ENCODE measurements around the gene SRF. TPM values are rescaled to one million over a fixed set of nuclear protein-coding genes. Genes with fewer than 3 reads are reported as not detected.
A peak's percentile ranks its signal among the peaks of the same experiment; 100 is the strongest.

Gene SRF
- polyA plus RNA-seq, 4 donors, result 26.7 to 36.1 (median 32.1) TPM

DNA sequence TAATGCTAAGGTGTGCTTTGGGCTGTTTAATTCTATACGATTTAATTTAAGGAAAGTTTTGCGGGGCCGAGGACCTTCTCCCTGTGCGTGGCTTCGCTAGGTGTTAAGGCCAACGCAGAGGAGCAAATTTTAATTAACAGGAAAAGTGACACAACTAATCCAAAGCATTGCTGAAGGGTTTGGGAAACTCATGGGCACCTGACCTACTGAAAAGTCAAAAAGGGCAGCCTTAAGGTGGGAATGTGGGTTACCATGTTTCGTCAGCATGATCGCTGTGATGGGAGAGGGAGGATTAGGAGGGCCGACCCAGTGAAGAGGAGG is 10.5 kb downstream of the SRF start:
- DNase-seq (ENCODE audit: low read depth in 4 of 4, low spot score in 2 of 4), result no peak

DNA sequence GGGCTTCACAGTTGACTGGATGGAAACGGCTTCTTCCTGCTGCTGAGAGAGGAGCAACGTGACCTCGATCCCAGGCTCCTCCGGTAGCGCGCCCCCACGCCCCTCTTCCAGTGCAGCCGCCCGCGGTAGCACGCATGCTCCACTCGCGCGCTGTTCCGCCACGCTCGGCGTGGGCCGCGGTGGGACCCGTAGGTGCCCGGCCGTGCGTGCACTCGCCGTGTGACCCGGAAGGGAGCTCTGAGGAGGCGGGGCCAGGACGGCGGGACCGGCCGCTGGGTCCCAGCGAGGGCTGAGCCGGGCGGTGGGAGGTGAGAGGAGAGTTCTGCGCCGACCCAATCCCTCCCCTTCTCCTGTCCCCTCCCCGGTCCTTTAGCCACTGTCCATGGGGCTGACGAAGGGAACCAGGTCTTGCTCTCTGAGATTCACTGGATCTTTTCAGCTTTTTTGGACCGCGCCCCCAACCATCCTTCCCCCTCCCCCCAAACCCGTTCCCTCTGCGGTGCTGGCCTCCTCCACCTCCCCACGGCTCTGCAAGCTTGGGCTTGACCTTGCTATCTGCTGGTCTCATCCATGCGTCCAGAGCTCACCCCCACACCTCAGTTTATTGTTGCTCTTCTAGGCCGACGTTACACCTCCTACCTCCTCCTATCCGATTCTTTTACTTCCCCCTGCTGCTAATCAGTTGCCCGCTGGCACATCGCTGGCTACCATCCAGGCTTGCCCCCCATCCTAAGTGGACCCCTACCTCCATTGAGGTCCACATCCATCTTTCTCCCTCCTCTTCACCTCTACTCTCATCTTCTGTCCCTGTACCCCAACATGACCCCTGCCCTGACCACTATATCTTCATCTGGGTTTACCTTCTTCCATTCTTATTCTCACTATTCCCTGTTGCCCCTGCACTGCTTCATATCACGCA is 11.1 kb downstream of the SRF start, which contains the start of gene CUL9:
CUL9 (plus strand) TSS at position 255 of the 919 bp plus-strand sequence. CDS start 2,115 bp downstream, outside the sequence.
- peak in 2 of 4 donors; percentile 61 to 73 for DNase-seq (ENCODE audit: low read depth in 4 of 4, low spot score in 2 of 4)

DNA sequence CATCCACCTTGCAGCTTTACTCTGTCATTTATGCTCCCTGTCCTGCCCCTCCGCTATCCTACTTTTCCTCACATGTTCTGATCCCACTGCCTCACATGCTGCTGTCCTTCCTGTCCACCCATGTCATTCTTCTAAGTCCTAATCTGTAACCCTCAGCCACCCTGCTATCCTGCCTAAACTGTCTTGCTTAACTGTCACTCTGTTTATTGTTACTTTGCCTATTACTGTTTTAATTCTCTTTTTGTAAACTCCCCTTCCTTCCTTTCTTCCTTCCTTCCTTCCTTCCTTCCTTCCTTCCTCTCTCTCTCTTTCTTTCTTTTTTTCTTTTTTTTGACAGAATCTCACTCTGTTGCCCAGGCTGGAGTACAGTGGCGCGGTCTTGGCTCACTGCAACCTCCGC is 12.4 kb downstream of the SRF start:
- no peak for DNase-seq (ENCODE audit: low read depth in 4 of 4, low spot score in 2 of 4)

DNA sequence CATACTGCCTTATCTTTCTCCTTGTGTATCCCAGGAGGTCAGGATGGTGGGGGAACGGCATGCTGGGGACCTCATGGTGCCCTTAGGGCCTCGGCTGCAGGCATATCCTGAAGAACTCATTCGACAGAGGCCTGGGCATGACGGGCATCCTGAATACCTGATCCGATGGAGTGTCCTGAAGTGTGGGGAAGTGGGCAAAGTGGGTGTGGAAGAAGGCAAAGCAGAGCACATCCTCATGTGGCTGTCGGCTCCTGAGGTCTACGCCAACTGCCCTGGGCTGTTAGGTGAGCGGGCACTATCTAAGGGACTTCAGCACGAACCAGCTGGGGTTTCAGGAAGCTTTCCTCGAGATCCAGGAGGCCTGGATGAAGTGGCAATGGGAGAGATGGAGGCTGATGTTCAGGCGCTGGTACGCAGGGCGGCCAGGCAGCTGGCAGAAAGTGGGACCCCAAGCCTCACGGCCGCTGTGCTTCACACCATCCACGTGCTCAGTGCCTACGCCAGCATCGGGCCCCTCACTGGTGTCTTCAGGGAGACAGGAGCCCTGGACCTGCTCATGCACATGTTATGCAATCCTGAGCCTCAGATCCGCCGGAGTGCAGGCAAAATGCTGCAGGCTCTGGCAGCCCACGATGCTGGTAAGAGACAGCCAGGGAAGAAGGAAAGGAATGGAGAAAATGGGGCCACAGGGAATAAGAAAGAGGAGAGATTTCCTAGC is 13.4 kb downstream of the SRF start:
- no peak for DNase-seq (ENCODE audit: low read depth in 4 of 4, low spot score in 2 of 4)

DNA sequence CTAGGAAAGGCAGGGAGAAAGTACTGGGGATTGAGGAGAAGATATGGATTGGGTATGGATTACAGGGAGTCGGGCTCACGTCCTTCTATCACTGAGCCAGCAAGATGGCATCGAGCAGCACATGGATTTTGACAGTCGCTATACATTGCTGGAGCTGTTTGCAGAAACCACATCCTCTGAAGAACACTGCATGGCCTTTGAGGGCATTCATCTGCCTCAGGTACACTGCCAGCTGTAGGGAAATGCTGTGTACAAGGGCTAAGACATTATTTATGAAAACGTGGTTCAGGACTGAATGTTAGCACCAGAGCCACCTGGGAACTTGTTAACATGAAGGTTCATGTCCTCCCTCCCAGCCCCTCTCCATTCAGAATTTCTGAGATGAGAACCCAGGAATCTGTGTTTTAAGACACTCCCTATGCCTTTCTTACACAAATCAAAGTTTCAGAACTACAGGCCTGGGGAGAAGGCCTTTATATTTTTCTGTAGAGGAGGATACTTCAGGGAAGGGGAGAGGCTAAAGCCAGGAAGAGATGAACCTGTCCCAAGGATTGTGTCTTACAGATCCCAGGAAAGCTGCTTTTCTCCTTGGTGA is 14.4 kb downstream of the SRF start:
- DNase-seq (ENCODE audit: low read depth in 4 of 4, low spot score in 2 of 4), result no peak

DNA sequence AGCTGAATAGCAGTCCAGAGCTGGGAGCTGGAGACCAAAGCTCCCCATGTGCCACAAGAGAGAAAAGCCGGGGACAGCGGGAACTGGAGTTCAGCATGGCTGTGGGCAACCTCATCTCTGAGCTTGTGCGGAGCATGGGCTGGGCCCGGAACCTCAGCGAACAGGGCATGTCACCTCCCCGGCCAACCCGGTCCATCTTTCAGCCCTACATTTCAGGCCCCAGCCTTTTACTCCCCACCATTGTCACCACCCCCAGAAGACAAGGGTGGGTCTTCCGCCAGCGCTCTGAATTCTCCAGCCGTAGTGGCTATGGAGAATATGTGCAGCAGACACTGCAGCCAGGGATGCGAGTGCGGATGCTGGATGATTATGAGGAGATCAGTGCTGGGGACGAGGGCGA is 14.9 kb downstream of the SRF start:
- no peak for DNase-seq (ENCODE audit: low read depth in 4 of 4, low spot score in 2 of 4)

DNA sequence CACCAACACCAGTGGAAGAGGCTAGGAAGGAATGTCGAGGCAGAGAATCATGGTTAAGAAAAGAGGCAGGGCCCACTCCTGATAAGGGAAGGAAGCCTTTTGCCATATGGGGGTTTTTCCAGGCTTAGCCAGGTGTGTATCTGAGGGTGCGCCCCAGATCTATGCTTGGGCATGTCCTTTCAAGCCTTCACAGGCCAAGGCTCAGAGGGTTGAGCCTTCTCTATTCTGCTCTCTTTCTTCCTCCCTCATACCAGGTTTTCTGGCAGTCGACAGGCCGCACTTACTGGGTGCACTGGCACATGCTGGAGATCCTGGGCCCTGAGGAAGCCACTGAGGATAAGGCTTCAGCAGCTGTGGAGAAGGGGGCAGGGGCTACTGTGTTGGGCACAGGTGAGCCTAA is 15.6 kb downstream of the SRF start:
- no peak for DNase-seq (ENCODE audit: low read depth in 4 of 4, low spot score in 2 of 4)

DNA sequence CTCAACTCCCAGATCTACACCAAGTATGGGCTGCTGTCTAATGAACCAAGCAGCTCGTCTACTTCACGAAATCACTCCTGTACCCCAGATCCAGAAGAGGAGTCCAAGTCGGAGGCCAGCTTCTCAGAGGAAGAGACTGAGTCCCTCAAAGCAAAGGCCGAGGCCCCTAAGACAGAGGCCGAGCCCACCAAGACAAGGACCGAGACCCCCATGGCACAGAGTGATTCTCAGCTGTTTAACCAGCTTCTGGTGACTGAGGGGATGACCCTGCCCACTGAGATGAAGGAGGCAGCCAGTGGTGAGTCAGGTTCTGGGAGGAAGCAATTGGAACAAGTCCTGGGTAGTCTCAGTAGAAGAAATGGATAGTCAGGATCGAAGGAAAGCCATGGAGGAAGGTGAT is 16.8 kb downstream of the SRF start:
- DNase-seq (ENCODE audit: low read depth in 4 of 4, low spot score in 2 of 4), result no peak

DNA sequence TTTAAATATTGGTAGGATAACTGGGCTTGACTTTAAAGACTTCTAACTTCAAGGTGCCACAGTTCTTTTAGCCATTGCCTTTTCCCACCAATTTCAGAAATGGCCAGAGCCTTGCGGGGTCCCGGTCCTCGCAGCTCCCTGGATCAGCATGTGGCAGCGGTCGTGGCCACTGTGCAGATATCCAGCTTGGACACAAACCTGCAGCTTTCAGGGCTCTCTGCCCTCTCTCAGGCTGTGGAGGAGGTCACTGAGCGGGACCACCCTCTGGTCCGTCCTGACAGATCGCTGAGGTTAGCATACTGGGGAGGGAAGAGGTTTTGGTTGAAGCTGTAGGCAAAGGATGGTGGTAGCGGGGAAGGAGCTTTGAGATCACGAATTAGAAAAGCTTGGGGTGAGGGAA is 17.4 kb downstream of the SRF start:
- DNase-seq (ENCODE audit: low read depth in 4 of 4, low spot score in 2 of 4), result no peak

DNA sequence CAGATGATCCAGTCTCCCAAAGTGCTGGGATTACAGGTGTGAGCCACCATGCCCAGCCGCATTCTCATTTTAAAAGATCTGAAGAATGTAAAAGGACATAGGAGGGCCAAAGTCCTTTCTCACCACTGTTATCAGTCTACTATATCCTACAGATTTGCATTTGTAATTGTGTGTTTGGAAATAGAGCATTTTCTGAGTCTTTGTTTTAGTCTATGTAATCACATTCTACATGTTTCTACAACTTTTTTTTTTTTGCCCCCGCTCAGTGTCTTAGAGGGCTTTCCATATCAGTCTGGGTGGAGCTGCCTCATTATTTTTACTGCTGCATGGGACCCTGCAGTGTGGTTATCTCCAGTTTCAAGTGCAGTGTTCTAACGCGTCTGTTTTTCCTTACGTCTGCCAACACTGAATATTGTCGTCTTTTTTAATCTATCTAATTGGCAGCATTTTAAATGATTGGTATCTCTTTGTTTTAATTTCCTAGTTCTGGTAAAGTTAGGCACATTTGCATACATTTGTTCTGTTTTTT is 18.8 kb downstream of the SRF start:
- DNase-seq (ENCODE audit: low read depth in 4 of 4, low spot score in 2 of 4), result no peak

DNA sequence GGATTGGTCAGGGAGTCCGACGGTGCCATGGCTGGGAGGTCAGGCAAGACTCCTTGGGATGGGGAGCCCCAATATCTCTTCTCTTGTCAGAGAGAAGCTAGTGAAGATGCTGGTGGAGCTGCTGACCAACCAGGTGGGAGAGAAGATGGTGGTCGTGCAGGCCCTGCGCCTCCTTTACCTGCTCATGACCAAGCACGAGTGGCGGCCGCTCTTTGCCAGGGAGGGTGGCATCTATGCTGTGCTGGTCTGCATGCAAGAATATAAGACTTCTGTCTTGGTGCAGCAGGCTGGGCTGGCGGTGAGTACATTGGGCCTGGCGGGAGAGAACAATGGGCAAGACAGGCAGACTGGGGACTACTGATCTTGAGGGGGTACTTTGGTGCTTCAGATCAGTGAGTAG is 21.8 kb downstream of the SRF start:
- no peak for DNase-seq (ENCODE audit: low read depth in 4 of 4, low spot score in 2 of 4)

DNA sequence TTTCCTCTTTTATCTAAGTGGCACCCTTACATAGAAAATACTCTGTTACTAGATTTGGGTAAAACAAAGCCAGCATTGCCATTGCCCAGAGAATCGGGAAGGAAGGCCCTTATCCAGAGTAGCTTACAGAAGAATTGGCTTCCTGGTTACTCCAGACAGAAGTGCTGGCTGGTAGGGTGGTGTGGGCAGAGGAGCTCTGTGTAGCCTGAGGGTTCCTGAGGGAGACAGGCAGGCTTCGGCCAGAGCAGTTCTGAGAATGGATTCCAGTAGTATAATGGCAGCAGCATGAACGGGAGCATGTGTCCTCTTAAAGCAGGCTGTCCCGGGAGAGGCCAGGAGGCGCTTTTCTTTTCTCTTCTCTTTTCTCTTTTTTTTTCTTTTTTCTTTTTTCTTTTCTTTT is 22.9 kb downstream of the SRF start:
- DNase-seq (ENCODE audit: low read depth in 4 of 4, low spot score in 2 of 4), result no peak

DNA sequence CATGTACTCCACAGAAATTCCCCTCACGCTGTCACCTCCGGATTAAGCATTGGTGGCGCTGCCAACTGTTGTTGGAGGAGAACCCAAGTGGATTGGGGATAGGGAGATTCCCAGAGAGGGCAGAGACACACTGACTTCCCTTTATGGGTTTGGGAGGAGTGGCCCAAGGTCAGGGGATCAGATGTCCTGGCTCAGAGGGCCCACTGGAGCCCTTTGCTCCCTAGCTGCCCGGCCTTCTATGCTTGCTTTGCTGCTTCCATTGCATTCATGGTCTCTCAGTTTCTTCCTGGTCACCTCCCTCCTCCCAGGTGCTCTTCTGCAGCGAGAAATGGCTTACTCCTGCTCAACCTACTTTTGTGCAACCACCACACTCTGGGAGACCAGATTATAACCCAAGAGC is 25.3 kb downstream of the SRF start:
- no peak for DNase-seq (ENCODE audit: low read depth in 4 of 4, low spot score in 2 of 4)

DNA sequence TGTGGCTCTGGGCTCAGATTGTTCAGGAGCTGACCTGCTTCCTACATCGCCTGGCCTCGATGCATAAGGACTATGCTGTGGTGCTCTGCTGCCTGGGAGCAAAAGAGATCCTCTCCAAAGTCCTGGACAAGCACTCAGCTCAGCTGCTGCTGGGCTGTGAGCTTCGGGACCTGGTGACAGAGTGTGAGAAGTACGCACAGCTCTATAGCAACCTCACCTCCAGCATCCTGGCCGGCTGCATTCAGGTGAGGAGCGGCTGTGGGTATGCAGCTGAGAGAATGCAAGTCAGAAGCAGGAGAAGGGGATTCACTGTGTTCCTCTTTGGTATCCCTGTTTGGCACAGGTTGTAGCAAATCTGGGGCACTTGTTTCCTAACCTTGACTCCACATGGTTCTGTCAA is 28.8 kb downstream of the SRF start:
- DNase-seq (ENCODE audit: low read depth in 4 of 4, low spot score in 2 of 4), result no peak

DNA sequence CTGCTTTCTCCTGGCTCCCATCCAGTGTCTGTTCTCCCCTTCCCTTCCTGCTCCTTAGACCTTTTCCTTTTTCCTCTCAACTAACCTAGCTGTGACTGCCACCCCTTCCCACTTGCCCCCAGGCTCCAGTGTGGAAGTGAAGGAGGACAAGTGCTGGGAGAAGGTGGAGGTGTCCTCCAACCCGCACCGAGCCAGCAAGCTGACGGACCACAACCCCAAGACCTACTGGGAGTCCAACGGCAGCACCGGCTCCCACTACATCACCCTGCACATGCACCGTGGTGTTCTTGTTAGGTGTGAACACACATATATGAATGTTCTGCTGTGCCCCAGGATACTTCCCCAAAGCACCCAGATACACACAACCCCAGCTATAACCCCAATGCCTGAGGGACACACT is 29.5 kb downstream of the SRF start:
- DNase-seq (ENCODE audit: low read depth in 4 of 4, low spot score in 2 of 4), result no peak

DNA sequence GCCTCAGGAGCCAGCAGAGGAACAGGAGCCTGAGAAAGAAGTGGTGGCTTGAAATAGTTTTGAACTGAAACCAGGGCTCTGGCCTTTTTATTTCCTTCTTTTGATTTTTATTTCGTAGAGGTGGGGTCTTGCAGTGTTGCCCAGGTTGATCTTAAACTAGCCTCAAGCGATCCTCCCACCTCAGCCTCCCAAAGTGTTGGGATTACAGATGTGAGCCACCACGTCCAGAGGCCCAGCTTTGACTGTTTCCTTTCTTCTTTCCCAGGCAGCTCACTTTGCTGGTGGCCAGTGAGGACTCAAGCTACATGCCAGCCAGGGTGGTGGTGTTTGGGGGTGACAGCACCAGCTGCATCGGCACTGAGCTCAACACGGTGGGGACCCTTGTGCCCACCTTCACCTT is 31.4 kb downstream of the SRF start:
- DNase-seq (ENCODE audit: low read depth in 4 of 4, low spot score in 2 of 4), result no peak

DNA sequence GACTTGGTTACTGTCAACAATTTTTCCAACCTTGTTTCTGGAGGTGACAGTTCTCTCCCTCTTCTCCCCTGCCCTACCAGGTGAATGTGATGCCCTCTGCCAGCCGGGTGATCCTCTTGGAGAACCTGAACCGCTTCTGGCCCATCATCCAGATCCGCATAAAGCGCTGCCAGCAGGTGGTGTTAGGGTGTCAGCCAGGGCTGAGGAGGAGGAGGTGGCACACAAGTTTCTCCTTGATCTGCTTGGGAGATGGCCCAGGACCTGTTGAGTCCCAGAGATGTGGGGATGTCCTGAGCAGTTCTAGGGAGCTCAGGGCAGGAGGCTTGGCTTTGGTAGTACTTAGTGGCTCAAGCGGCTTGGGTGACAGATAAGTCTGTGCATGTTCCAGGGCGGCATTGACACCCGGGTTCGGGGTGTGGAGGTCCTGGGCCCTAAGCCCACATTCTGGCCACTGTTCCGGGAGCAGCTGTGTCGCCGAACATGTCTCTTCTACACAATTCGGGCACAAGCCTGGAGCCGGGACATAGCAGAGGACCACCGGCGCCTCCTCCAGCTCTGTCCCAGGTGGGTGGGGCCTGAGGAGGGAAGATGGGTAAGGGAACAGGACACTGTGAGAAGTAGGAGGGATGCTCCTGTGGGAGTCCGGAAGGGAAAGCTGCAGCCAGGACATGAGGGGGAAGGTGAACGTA is 32.1 kb downstream of the SRF start:
- DNase-seq (ENCODE audit: low read depth in 4 of 4, low spot score in 2 of 4), result no peak

DNA sequence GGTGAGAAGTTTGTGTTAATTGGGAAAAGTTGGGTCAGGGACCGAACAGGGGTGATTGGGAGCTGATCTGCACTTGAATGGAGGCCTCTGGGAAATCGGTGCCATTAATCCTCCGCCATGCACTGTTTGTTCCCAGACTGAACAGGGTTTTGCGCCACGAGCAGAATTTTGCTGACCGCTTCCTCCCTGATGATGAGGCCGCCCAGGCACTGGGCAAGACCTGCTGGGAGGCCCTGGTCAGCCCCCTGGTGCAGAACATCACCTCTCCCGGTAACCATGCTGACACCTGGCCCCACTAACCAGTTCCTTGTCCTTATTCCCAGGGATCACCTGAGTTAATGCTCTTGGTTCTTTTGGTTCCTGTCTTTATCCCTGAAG is 32.6 kb downstream of the SRF start:
- DNase-seq (ENCODE audit: low read depth in 4 of 4, low spot score in 2 of 4), result no peak

DNA sequence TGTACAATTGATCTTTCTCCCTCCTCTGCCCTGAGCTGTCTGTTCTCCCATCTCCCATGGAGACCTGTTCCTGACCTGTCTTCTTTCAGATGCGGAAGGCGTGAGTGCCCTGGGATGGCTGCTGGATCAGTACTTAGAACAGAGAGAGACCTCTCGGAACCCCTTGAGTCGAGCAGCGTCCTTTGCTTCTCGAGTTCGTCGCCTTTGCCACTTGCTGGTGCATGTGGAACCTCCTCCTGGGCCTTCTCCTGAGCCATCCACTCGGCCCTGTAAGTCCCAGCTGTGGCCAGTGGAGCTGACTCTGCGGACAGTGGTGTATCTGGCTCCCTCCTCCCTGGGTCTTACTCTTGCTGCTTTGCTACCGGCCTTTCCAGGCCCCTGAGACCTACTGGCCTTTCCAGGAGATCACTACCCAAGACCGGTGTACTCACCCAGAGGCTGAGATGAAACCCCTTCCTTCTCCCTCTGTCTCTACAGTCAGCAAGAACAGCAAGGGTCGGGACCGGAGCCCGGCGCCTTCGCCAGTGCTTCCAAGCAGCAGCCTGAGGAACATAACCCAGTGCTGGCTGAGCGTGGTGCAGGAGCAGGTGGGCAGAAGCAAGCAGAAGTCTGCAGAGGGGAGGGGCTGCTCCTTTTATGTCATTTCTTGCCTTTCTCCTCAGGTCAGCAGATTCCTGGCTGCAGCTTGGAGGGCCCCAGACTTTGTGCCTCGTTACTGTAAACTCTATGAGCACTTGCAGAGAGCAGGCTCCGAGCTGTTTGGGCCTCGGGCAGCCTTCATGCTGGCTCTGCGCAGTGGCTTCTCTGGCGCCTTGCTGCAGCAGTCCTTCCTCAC is 33.4 kb downstream of the SRF start:
- no peak for DNase-seq (ENCODE audit: low read depth in 4 of 4, low spot score in 2 of 4)

DNA sequence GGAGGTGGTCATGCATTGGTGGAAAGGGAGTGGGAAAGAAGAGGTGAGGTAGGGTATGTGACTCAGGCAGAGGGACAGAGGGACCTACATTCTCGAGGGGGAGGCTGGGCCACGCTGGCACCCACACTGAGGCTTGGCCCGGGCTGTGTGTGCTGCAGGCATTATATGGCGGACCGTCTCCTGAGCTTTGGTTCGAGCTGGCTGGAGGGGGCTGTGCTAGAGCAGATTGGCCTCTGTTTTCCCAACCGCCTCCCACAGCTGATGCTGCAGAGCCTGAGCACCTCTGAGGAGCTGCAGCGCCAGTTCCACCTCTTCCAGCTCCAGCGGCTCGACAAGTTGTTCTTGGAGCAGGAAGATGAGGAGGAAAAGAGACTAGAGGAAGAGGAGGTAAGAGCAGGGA is 34.8 kb downstream of the SRF start:
- DNase-seq (ENCODE audit: low read depth in 4 of 4, low spot score in 2 of 4), result no peak
